ENCODE results near the gene SNU13. TPM values are rescaled to one million over a fixed set of nuclear protein-coding genes. Genes with fewer than 3 reads are reported as not detected.
"Not testable (repeated sequence)": the region's sequence is repeated elsewhere in the genome, so short reads cannot be mapped to it uniquely, and the experiment has no call there.

The SNU13 gene
- total RNA-seq, 4 donors from 2014 or later, result 127 to 194 (median 176) TPM

- WGBS, 2 donors, result 74 to 83% methylated on average over 6 of the region's 6 CpGs
- Histone ChIP-seq H3K9me3 (no peaks in the 10 kb centered on the region), H3K27me3 (no peaks in the 10 kb centered on the region), H3K27ac (no peak overlapping the region), H3K4me3 (replicated peaks in 1 of 3) (no peak overlapping the region), H3K36me3 (peaks cover 10 to 14% of the 10 kb centered on the region in 2 donors), H3K4me1 (no peaks in the 10 kb centered on the region)
- no peak for DNase-seq
- no peak for TF ChIP-seq POLR2A (IDR thresholded peaks at IDR 0.05)
- no peak for TF ChIP-seq CTCF (IDR thresholded peaks at IDR 0.05)
- intact Hi-C loops (cut with DNase I), result no loop called here
Observed at GRCh38 chr22:41672780-41673509, 15.7 kb downstream of the SNU13 start.

- H3K4me3 ChIP-seq (replicated peaks in 1 of 3); H3K27ac ChIP-seq; DNase-seq; H3K4me1 ChIP-seq; H3K9me3 ChIP-seq; H3K27me3 ChIP-seq; intact Hi-C loops (cut with DNase I): not testable (repeated sequence)
- H3K36me3 ChIP-seq, result peaks cover 10 to 14% of the 10 kb centered on the region in 2 donors
- 93 to 95% methylated on average over 10 of the region's 10 CpGs for WGBS, 2 donors
Observed at GRCh38 chr22:41672096-41672495, 16.6 kb downstream of the SNU13 start.

- Histone ChIP-seq H3K27ac (no peak overlapping the region), H3K4me3 (replicated peaks in 1 of 3) (no peak overlapping the region), H3K4me1 (peaks cover 0 to 15% of the 10 kb centered on the region in 2 donors), H3K36me3 (peaks cover 7 to 16% of the 10 kb centered on the region in 2 donors), H3K27me3 (no peaks in the 10 kb centered on the region), H3K9me3 (no peaks in the 10 kb centered on the region)
- TF ChIP-seq CTCF (IDR thresholded peaks at IDR 0.05) (no peak), POLR2A (IDR thresholded peaks at IDR 0.05) (no peak)
- intact Hi-C loops (cut with DNase I), result no loop called here
- 85 to 88% methylated on average over 21 of the region's 21 CpGs for WGBS, 2 donors
- no peak for DNase-seq
Observed at GRCh38 chr22:41668971-41669911, 19.4 kb downstream of the SNU13 start.

- Histone ChIP-seq H3K27ac (no peak overlapping the region), H3K9me3 (no peaks in the 10 kb centered on the region), H3K4me1 (peaks cover 0 to 15% of the 10 kb centered on the region in 2 donors), H3K4me3 (replicated peaks in 1 of 3) (no peak overlapping the region), H3K27me3 (no peaks in the 10 kb centered on the region), H3K36me3 (peaks cover 45 to 52% of the 10 kb centered on the region in 2 donors)
- DNase-seq, result no peak
- TF ChIP-seq CTCF (IDR thresholded peaks at IDR 0.05) (no peak), POLR2A (IDR thresholded peaks at IDR 0.05) (no peak)
- 88 to 90% methylated on average over 3 of the region's 3 CpGs for WGBS, 2 donors
- intact Hi-C loops (cut with DNase I), result no loop called here
Observed at GRCh38 chr22:41664951-41665350, 23.7 kb downstream of the SNU13 start.

GRCh38 chr22:41664490-41664889, 24.2 kb downstream of the SNU13 start:
- intact Hi-C loops (cut with DNase I), result no loop called here
- Histone ChIP-seq H3K36me3 (peaks cover 48 to 56% of the 10 kb centered on the region in 2 donors), H3K27me3 (no peaks in the 10 kb centered on the region), H3K27ac (no peak overlapping the region), H3K9me3 (no peaks in the 10 kb centered on the region), H3K4me1 (peaks cover 0 to 15% of the 10 kb centered on the region in 2 donors), H3K4me3 (replicated peaks in 1 of 3) (no peak overlapping the region)
- no peak for DNase-seq
- TF ChIP-seq POLR2A (IDR thresholded peaks at IDR 0.05) (no peak), CTCF (IDR thresholded peaks at IDR 0.05) (no peak)

GRCh38 chr22:41663594-41663993, 25.1 kb downstream of the SNU13 start:
- H3K9me3 ChIP-seq; H3K27me3 ChIP-seq; DNase-seq; H3K4me3 ChIP-seq (replicated peaks in 1 of 3); intact Hi-C loops (cut with DNase I); H3K27ac ChIP-seq: not testable (repeated sequence)
- WGBS, 2 donors, result 86 to 97% methylated on average over 8 to 9 of the region's 9 CpGs
- Histone ChIP-seq H3K36me3 (peaks cover 56 to 65% of the 10 kb centered on the region in 2 donors), H3K4me1 (peaks cover 0 to 15% of the 10 kb centered on the region in 2 donors)
